ENCODE measurements around the gene LENG1. TPM values are rescaled to one million over a fixed set of nuclear protein-coding genes. Genes with fewer than 3 reads are reported as not detected.

The LENG1 gene
- 7.2 and 8.3 TPM in 2 replicates for total RNA-seq

GRCh38 chr19:54159352-54160181 is at the start of gene LENG1:
Gene LENG1 (minus strand): TSS chr19:54159721. CDS start chr19:54159695, 26 bp downstream.

GRCh38 chr19:54191011-54191810 is 31.7 kb upstream of the LENG1 start, which contains the start of gene TSEN34:
Gene TSEN34 (plus strand): TSS chr19:54191308. CDS start chr19:54191365, 57 bp downstream.

GRCh38 chr19:54189145-54189734 is 29.7 kb upstream of the LENG1 start, which contains the start of gene MBOAT7:
Gene MBOAT7 (minus strand): TSS chr19:54189580. CDS start chr19:54188508, 1,072 bp downstream.

GRCh38 chr19:54172471-54173358 is 13.2 kb upstream of the LENG1 start, which contains the start of gene TMC4:
Gene TMC4 (minus strand): TSS chr19:54173160. CDS start chr19:54173117, 43 bp downstream.

GRCh38 chr19:54137699-54138488 is 21.6 kb downstream of the LENG1 start, which contains the start of gene CNOT3:
Gene CNOT3 (plus strand): TSS chr19:54137762. CDS start chr19:54142979, 5,217 bp downstream.

GRCh38 chr19:54115109-54116063 is 44.1 kb downstream of the LENG1 start, which contains the start of the genes PRPF31 and TFPT:
Gene PRPF31 (plus strand): TSS chr19:54115754. CDS start chr19:54118279, 2,525 bp downstream.
Gene TFPT (minus strand): TSS chr19:54115657. CDS start chr19:54115269, 388 bp downstream.

Other genes starting within 250 kb of the LENG1 start
- gene CACNG8, start 196.8 kb downstream of the LENG1 start, total RNA-seq, result not detected in 2 replicates
- not detected in 2 replicates for gene CACNG6, start 168.1 kb downstream of the LENG1 start, total RNA-seq
- not detected in 2 replicates for gene VSTM1, start 95.8 kb downstream of the LENG1 start, total RNA-seq
- not detected in 2 replicates for gene TARM1, start 78.4 kb downstream of the LENG1 start, total RNA-seq
- 0.70 and 1.7 TPM in 2 replicates for gene OSCAR, start 58.9 kb downstream of the LENG1 start, total RNA-seq
- gene NDUFA3, start 56.9 kb downstream of the LENG1 start, total RNA-seq, result 25.6 and 48.0 TPM in 2 replicates
- gene TFPT, start 44.1 kb downstream of the LENG1 start, total RNA-seq, result 9.0 and 18.6 TPM in 2 replicates
- 44.2 and 74.0 TPM in 2 replicates for gene PRPF31, start 44.0 kb downstream of the LENG1 start, total RNA-seq
- 12.9 and 18.3 TPM in 2 replicates for gene CNOT3, start 22.0 kb downstream of the LENG1 start, total RNA-seq
- gene TMC4, start 13.4 kb upstream of the LENG1 start, total RNA-seq, result 6.6 and 22.6 TPM in 2 replicates
- gene MBOAT7, start 29.9 kb upstream of the LENG1 start, total RNA-seq, result 73.7 and 97.3 TPM in 2 replicates
- gene TSEN34, start 31.6 kb upstream of the LENG1 start, total RNA-seq, result 140 and 179 TPM in 2 replicates
- 2,479 and 2,533 TPM in 2 replicates for gene RPS9, start 41.1 kb upstream of the LENG1 start, total RNA-seq
- gene LILRB3, start 63.3 kb upstream of the LENG1 start, total RNA-seq, result not detected in 2 replicates
- not detected in 2 replicates for gene LILRA6, start 83.1 kb upstream of the LENG1 start, total RNA-seq
- not detected in 2 replicates for gene LILRB5, start 97.6 kb upstream of the LENG1 start, total RNA-seq
- not detected in 2 replicates for gene LILRB2, start 121.4 kb upstream of the LENG1 start, total RNA-seq
- not detected in 2 replicates for gene LILRA5, start 153.4 kb upstream of the LENG1 start, total RNA-seq
- gene LILRA4, start 179.4 kb upstream of the LENG1 start, total RNA-seq, result not detected in 2 replicates
- gene LAIR1, start 205.2 kb upstream of the LENG1 start, total RNA-seq, result not detected in 2 replicates

All from hair follicular keratinocyte (primary cell).